Measurements from ENCODE around the gene LINC01488. TPM values are rescaled to one million over a fixed set of nuclear protein-coding genes. Genes with fewer than 3 reads are reported as not detected.
A peak's percentile ranks its signal among the peaks of the same experiment; 100 is the strongest.

Gene LINC01488
- not detected in 2 replicates for total RNA-seq (2014; rRNA removed; shearing (Covaris generic))

GRCh38 chr11:69481393-69481844 is at the start of gene LINC01488:
Gene LINC01488, plus strand, starts transcription at chr11:69481663.
- DNase-seq (ENCODE audit: low spot score): no peak

DNA sequence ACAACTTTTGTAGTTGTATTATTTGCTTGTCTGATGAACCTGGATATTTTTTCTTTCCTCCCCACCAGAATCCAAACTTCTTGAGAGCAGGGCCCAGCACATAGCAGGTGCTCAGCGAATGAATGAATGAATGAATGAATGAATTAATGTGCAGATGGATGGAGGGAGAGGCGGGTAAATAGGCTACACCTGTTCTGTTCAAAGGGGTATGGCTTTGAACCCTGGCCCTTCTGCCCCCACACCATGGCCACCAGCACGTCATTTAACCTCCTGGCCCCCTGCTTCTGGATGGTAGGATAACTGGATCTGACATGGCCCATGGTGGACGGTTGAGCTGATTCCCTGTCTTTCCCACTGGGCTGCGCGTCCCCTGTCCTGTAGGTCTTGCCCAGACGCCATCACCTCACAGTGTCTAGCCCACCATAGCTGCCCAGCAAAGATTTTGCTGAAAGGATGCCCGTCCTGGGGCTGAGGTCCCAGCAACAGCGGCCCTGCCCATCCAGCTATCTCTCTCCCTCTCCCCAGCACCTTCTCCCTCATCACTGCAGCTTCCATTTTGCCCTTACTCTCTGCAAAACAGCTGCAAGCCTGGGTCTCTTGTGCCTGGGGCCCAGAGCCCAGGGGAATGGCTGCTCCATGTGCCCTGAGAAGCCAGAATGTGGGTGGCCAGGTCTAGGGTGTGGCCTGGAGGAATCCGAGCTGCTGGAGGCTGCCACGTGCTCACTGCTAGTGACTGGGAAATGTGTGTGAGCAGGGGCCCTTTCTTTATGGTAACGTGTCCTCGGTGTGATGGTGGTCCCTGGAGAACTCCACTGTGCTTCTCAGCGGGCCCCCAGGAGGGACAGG is 49.3 kb upstream of the LINC01488 start:
- DNase-seq (ENCODE audit: low spot score): no peak

DNA sequence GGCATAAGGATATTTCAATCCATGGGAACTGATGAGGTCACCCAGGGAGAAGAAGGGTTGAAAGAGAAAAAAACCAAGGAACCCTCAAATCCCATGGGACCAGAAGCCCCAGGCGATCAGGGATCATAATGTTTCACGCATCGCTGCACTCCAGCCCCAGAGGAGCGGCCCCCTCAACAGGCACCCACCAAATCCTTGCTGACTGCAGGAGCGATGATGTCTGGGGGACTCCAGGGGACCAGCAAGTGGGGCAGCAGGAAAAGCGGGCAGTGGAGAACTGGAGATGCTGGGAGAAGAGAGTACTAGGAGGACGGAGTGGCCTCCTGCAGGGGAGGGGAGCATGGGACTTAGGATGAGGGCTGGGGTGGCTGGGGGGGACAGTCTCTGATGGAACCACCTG is 47.7 kb upstream of the LINC01488 start:
- DNase-seq (ENCODE audit: low spot score): no peak

DNA sequence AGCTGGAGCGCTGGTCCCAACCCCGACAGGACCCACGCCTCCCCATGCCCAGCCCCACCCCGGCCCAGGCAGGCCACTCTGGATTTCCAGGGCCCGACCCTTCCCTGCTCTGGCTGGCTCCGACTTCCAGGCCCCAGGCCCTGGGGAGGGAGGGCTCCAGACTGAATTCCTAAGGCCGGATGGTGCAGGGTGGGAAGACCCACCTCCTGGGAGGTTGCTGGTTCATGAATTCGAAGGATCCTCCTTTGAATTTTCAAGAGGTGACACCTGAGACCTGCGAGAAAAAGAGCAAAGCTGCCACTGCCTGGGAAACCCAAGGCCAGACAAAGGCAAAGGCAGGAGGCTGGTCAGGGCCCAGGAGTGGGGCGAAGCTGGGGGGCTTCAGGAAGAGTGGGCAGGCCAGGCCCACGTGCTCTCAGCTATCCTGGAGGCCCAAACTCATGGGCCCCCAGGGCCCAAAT is 47.0 kb upstream of the LINC01488 start:
- DNase-seq (ENCODE audit: low spot score): no peak

- no peak for DNase-seq (ENCODE audit: low spot score)
Measured at GRCh38 chr11:69435161-69435986, 46.1 kb upstream of the LINC01488 start.

- no peak for DNase-seq (ENCODE audit: low spot score)
Measured at GRCh38 chr11:69436041-69436982, 45.2 kb upstream of the LINC01488 start.

GRCh38 chr11:69437001-69437875 is 44.2 kb upstream of the LINC01488 start:
- peak; percentile 85 for DNase-seq (ENCODE audit: low spot score)

GRCh38 chr11:69437876-69438205 is 43.6 kb upstream of the LINC01488 start:
- no peak for DNase-seq (ENCODE audit: low spot score)

DNA sequence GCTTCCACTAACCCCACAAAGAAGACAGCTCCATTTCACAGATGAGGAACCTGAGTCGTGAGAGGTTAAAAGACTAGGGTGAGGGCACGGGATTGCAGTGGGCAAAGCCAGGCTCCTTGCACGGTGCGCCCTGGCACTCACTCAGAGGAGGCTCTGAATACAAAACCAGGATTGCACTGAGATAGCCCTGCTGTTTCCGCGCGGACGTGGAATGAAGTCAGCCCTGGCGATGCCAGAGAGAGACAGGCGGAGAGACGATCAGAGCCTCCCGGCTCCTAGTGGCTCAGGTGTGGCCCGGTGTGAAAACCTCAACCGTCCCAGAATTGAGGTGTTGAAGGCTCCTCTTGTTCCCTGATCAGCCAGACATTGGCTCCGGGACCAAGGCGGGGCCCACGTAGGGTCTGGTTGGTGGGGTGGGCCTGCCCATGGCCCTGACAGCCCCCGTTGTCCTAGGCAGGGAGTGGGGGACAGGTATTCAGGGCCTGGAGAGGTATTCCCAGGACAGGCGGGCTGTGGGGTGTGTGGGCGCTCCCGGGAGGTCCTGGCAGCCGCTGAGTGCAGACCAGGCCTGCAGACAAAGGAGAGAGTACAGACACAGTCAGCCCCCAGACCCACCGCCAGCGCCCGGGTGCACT is 43.1 kb upstream of the LINC01488 start:
- no peak for DNase-seq (ENCODE audit: low spot score)

GRCh38 chr11:69439127-69439526 is 42.3 kb upstream of the LINC01488 start:
- no peak for DNase-seq (ENCODE audit: low spot score)

DNA sequence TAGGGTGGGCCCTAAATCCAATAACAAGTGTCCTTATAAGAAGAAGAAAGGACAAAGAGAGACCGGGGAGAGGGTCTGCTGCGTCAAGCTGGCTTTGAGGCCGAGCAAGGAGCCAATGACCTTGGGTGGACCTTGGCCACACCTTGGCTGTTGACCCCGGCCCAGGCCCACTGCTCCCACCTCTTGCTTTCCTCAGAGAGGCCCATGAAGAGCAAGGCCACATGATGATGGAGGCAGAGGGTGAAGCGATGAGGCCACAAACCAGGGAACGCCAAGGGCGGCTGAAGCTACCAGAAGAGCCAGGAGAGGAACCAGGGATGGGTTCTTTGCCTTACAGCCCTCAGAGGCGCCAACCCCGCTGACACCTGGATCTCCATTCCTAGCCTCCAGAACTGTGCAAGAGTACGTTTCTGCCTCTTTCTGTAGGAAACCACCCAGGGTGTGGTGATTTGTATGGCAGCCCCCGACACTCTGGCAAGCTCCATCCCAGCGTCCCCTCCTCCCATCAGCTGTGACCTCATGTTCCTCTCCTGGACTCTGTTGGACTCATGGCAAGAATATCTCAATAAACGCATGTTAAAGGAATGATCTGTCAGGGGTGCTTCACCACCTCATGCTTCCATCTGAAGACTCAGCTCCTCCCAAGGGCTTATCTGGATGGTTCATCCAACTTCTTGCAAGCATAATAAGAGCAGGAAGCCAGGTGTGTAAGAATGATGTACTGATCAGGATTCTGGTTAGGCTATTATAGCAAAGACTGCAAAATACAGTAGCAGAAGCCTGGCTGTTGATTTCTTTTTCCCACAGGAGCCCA is 41.6 kb upstream of the LINC01488 start:
- no peak for DNase-seq (ENCODE audit: low spot score)

- DNase-seq (ENCODE audit: low spot score): no peak
Measured at GRCh38 chr11:69440876-69441275, 40.6 kb upstream of the LINC01488 start.

GRCh38 chr11:69442012-69442806 is 39.3 kb upstream of the LINC01488 start:
- DNase-seq (ENCODE audit: low spot score): no peak

- peak; percentile 74 for DNase-seq (ENCODE audit: low spot score)
Measured at GRCh38 chr11:69442807-69443137, 38.7 kb upstream of the LINC01488 start.

- peak; percentile 87 for DNase-seq (ENCODE audit: low spot score)
Measured at GRCh38 chr11:69443138-69443967, 38.1 kb upstream of the LINC01488 start.

DNA sequence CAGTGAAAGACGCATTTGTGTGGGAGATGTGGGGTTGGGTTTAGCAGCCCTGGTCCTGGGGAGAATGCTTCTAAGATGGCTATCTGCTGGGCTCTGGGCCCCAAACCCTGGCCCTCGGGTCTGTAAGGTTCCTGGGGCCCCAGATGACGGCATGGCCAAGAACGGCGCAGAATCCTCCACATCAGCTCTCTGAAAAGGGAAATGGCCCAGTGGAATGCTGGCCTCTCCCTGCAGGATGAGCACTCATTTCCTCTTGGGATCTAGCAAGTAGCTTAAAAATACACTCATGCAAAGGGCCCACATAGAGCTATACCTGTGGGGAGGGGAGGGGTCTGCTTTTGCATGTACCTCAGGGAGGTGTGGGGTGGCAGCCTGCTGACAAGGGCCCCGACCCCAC is 37.5 kb upstream of the LINC01488 start:
- no peak for DNase-seq (ENCODE audit: low spot score)

- DNase-seq (ENCODE audit: low spot score): no peak
Measured at GRCh38 chr11:69444381-69445130, 36.9 kb upstream of the LINC01488 start.

All from HT-29 (cell line).